Muscle of leg (tissue), 11 donors: ENCODE data around the gene ETV3. TPM values are rescaled to one million over a fixed set of nuclear protein-coding genes. Genes with fewer than 3 reads are reported as not detected.

Experiments used
- DNase-seq: peaks from one replicate; pipeline ENCODE4 v3.0.0; 2013
- H3K27ac ChIP-seq: one replicate; pipeline ENCODE4 v1.5.1; 2013; ENCODE audit warnings: mild to moderate bottlenecking, low read length, control low read depth
- H3K27me3 ChIP-seq: one replicate; pipeline ENCODE4 v1.6.1; 2013; ENCODE audit warnings: low read length; ENCODE audit not compliant: control insufficient read depth, insufficient read depth
- H3K36me3 ChIP-seq: one replicate; pipeline ENCODE4 v1.6.1; 2013; ENCODE audit warnings: low read length; ENCODE audit not compliant: control insufficient read depth, insufficient read depth
- H3K4me1 ChIP-seq: one replicate; pipeline ENCODE4 v1.6.1; 2013; ENCODE audit warnings: low read length; ENCODE audit not compliant: control insufficient read depth, insufficient read depth
- H3K4me3 ChIP-seq: one replicate; pipeline ENCODE4 v1.5.1; 2013; ENCODE audit warnings: low read length, control low read depth
- H3K9me3 ChIP-seq: replicated peaks from 2 replicates; pipeline ENCODE4 v1.6.1; 2013; ENCODE audit warnings: low read depth, low read length; ENCODE audit not compliant: control insufficient read depth
- WGBS: methylation state at CpG from one replicate; pipeline ENCODE4 v1.1.5; 2013; ENCODE audit warnings: missing lambda C conversion rate; ENCODE audit not compliant: insufficient coverage; 5-methylcytosine and 5-hydroxymethylcytosine counted together
- polyA plus RNA-seq, 8 donors: library from polyadenylated mRNA; unstranded; fragments of 120-200 nt; gene quantifications; one replicate each; pipeline versions ENCODE4 v1.2.1 to v1.2.3, GENCODE V29; 2013; ENCODE audit warnings: inconsistent platforms in 1 of 8, low replicate concordance in 1 of 8; ENCODE audit not compliant: insufficient read length in 8 of 8, insufficient read depth in 1 of 8
- total RNA-seq: library from RNA; stranded (reverse); fragments of 120-200 nt; gene quantifications from one replicate; pipeline ENCODE4 v1.2.4, GENCODE V29; 2013

The ETV3 gene
- total and polyA plus RNA-seq, 9 donors = 9.8 to 21.2 (median 14.6) TPM

DNA sequence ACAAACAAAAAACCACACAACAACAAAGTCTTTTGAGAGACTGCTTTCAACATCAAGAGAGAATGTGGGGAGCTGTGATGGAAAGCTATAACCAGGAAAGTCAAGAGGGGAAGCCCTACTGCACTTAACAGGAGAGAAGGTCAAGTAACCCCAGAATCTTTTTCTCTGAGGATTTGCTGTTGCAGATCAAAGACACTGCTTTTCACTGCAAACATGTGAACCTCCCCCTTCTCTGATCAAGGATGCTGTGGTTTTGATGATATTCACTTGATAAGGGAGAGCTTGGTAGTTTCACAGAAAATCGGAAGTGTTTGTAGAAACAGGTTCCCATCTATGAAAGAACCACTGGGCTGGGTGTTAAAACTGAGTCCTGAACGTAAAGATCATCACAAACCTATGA is 4.8 kb downstream of the ETV3 start:
- DNase-seq = no peak
- Histone ChIP-seq H3K36me3 (peaks cover 42% of the 10 kb centered on the region), H3K27me3 (no peaks in the 10 kb centered on the region), H3K4me1 (peaks cover 15% of the 10 kb centered on the region), H3K4me3 (no peak overlapping the region), H3K9me3 (no peaks in the 10 kb centered on the region), H3K27ac (no peak overlapping the region)
- no CpG with 5 or more reads among the region's 2 CpGs for WGBS

- Histone ChIP-seq H3K36me3 (peaks cover 49% of the 10 kb centered on the region), H3K4me1 (peaks cover 15% of the 10 kb centered on the region), H3K27ac (no peak overlapping the region), H3K9me3 (no peaks in the 10 kb centered on the region), H3K27me3 (no peaks in the 10 kb centered on the region), H3K4me3 (no peak overlapping the region)
- WGBS = no CpG with 5 or more reads among the region's 2 CpGs
- no peak for DNase-seq
These were observed 5.5 kb downstream of the ETV3 start for GRCh38 chr1:157132616-157133167.

GRCh38 chr1:157132111-157132510 is 6.1 kb downstream of the ETV3 start:
- no peaks in the 10 kb centered on the region for H3K9me3 ChIP-seq
- 79% methylated on average over 4 of the region's 5 CpGs for WGBS
- DNase-seq = no peak
- no peak overlapping the region for H3K27ac ChIP-seq
- H3K4me1 ChIP-seq = peaks cover 11% of the 10 kb centered on the region
- H3K4me3 ChIP-seq = no peak overlapping the region
- peaks cover 51% of the 10 kb centered on the region for H3K36me3 ChIP-seq
- H3K27me3 ChIP-seq = no peaks in the 10 kb centered on the region

- Histone ChIP-seq H3K27ac (no peak overlapping the region), H3K36me3 (peaks cover 54% of the 10 kb centered on the region), H3K9me3 (no peaks in the 10 kb centered on the region), H3K27me3 (no peaks in the 10 kb centered on the region), H3K4me1 (peaks cover 3% of the 10 kb centered on the region), H3K4me3 (no peak overlapping the region)
- WGBS = no CpG with 5 or more reads among the region's 4 CpGs
- no peak for DNase-seq
These were observed 6.9 kb downstream of the ETV3 start for GRCh38 chr1:157131281-157131680.

DNA sequence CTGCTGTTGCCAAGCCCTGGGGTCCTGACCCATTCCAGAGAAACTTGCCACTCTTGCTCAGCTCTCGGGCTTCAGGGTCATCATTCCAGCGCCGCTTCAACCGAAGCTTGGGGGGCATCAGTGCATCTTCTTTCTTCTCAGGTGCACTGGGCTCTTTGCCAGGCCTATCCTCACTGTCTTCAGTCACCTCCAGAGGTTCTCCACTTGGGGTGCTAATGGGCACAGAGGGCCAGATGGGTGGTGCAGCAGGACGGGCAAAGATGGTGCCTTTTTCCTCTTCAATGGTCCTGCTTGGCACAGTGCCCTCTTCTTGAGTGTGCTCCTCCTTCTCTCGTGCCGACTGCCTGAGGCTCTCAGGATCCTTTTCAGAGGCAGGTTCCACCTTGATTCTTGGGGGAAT is 13.3 kb downstream of the ETV3 start:
- 80% methylated on average over 7 of the region's 7 CpGs for WGBS
- Histone ChIP-seq H3K36me3 (peaks cover 47% of the 10 kb centered on the region), H3K4me1 (no peaks in the 10 kb centered on the region), H3K9me3 (no peaks in the 10 kb centered on the region), H3K4me3 (no peak overlapping the region), H3K27me3 (no peaks in the 10 kb centered on the region), H3K27ac (no peak overlapping the region)
- no peak for DNase-seq

- no peaks in the 10 kb centered on the region for H3K4me1 ChIP-seq
- DNase-seq = no peak
- H3K4me3 ChIP-seq = no peak overlapping the region
- no peak overlapping the region for H3K27ac ChIP-seq
- WGBS = 100% methylated on average over 1 of the region's 2 CpGs
- H3K36me3 ChIP-seq = peaks cover 19% of the 10 kb centered on the region
- no peaks in the 10 kb centered on the region for H3K9me3 ChIP-seq
- no peaks in the 10 kb centered on the region for H3K27me3 ChIP-seq
These were observed 18.7 kb downstream of the ETV3 start for GRCh38 chr1:157119448-157119847.

DNA sequence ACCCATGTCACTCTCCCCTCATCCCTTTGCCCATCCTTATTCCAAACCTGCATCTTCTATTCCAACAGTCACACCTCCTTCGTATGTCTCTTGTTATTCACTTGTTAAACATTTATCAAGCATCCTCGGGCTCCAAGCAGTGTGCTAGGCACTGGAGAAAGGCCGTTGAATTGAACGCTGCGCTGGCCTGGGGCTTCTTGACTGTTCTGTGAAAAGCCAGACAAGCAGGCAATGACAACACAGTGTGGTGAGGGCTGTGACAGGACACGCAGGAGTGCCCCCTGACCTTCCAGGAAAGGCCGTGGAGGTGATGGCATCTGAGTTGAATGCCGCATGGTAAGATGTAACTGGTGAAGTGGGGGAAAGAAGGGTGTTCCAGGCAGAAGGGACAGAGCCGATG is 19.2 kb downstream of the ETV3 start:
- Histone ChIP-seq H3K27ac (no peak overlapping the region), H3K4me3 (no peak overlapping the region), H3K4me1 (no peaks in the 10 kb centered on the region), H3K36me3 (peaks cover 16% of the 10 kb centered on the region), H3K9me3 (no peaks in the 10 kb centered on the region), H3K27me3 (no peaks in the 10 kb centered on the region)
- WGBS = 86% methylated on average over 8 of the region's 9 CpGs
- DNase-seq = no peak

- Histone ChIP-seq H3K4me3 (no peak overlapping the region), H3K9me3 (no peaks in the 10 kb centered on the region), H3K36me3 (peaks cover 2% of the 10 kb centered on the region), H3K4me1 (no peaks in the 10 kb centered on the region), H3K27ac (no peak overlapping the region), H3K27me3 (peaks cover 2% of the 10 kb centered on the region)
- DNase-seq = peak; percentile 29
- WGBS = 40% methylated on average over 1 of the region's 4 CpGs
These were observed 20.6 kb downstream of the ETV3 start for GRCh38 chr1:157117527-157118057.

DNA sequence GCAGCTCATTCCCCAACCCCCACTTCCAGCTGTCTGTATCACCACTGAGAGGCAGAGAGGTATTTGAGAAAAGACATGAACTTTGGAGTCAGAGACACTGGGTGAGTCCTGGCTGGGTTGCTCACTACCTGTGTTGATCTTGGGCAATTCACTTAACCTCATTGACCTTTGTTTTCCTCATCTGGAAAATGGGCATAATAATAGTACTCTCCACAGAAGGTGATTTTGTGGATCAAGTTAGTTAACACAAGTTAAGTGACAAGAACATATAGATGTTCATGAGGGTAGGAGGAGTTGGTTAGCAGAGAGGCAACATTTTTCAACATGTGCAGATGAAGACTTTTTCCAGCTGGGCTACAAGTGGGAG is 21.5 kb downstream of the ETV3 start:
- Histone ChIP-seq H3K4me3 (no peak overlapping the region), H3K4me1 (no peaks in the 10 kb centered on the region), H3K27me3 (peaks cover 10% of the 10 kb centered on the region), H3K9me3 (no peaks in the 10 kb centered on the region), H3K27ac (no peak overlapping the region), H3K36me3 (no peaks in the 10 kb centered on the region)
- no peak for DNase-seq

GRCh38 chr1:157115851-157116736 is 22.1 kb downstream of the ETV3 start:
- Histone ChIP-seq H3K36me3 (no peaks in the 10 kb centered on the region), H3K4me1 (no peaks in the 10 kb centered on the region), H3K27me3 (peaks cover 16% of the 10 kb centered on the region), H3K4me3 (no peak overlapping the region), H3K9me3 (no peaks in the 10 kb centered on the region), H3K27ac (no peak overlapping the region)
- DNase-seq = no peak
- WGBS = 63% methylated on average over 13 of the region's 16 CpGs
